ENCODE results near the gene TNFSF13B.
"Not testable (repeated sequence)": the region's sequence is repeated elsewhere in the genome, so short reads cannot be mapped to it uniquely, and the experiment has no call there.

TNFSF13B gene

DNA sequence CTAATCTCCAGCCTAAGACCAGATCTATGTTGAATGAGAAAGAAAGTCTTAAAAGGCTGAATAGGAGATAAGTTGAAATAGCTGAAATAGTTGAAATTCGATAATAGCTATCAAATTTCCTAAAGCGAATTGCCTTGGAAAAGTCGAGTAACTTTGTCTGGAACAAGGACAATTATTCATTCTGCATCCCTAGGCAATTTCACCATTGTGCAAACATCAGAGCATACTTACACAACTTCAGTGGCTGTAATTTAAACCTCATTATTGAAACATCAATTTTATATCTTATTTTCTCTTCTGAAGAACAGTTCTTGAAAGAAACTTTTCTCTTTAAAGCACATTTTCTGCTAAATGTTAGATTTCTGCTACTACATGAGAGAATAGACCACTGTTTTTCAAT lies 13.6 kb downstream of the TNFSF13B start:
- DNase-seq = no peak

DNA sequence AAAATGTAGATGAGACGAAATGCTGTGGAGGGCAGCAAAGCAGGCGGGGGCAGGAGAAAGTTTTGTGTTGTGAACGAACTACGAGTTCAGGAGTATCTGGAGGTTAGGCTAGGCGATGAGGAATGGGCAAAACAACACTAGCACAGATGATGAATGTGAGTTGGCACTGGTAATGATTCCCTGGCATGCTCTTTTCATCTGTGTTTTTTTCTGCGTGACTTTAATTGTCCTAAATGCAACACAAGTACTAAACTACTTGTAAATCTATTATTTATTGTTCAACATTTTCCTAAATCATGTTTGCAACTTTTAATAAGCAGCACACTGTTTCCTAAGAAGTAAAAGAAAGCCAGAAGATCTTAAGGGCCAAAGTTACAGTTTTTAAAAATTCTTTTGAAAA lies 19.2 kb downstream of the TNFSF13B start:
- DNase-seq = no peak

DNA sequence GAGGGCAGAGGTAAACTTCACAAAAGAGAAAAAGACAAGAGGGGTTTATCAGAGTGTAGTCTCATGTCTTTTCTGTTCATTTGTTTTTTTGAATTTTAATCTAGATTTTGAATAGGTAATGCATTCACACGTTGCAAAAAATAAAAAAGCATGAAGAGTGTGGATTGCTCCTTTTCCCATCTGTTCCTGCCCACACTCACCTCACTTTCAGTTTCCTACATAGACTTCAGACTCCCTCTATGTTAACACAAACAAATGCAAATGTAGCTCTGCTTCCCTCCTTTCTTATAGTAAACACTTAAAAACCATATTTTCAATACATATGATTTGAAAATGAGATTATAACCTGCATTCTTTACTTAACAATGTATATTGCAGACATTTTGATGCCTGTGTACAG lies 20.3 kb downstream of the TNFSF13B start:
- DNase-seq = no peak

DNA sequence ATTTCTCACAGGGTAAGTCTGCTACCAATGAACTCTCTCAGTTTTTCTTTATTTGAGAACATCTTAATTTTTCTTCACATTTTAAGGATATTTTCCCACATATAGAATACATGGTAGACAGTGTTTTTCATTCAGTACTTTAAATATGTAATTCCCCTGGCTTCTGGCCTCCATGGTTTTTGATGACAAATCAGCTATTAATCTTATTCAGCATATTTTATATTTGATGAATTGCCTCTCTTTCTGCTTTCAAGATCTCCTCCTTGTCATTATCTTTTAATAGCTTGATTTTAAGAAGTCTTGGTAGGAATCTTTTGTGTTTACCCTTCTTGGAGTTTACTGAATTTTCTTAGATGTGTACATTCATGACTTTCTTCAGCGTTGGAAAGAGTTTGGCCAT lies 27.6 kb downstream of the TNFSF13B start:
- DNase-seq = no peak

DNA sequence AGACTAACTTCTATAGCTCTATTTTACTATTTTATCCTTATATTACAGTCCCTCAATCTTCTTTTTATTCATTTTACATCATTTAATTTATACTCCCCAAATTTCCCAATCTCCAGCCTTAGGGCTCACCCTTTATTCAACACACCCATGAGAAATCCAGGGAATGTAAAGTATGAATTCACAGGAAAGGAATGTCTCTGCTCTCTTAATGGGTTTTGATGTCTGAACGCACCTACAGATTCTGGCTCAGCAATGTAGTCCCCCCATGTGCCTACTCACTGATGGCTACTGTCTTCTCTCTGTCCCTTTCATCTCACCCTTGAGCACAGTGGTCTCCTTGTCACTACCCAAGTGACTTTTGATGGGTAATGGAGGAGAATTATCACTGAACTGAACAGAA lies 32.8 kb downstream of the TNFSF13B start:
- DNase-seq = no peak

DNA sequence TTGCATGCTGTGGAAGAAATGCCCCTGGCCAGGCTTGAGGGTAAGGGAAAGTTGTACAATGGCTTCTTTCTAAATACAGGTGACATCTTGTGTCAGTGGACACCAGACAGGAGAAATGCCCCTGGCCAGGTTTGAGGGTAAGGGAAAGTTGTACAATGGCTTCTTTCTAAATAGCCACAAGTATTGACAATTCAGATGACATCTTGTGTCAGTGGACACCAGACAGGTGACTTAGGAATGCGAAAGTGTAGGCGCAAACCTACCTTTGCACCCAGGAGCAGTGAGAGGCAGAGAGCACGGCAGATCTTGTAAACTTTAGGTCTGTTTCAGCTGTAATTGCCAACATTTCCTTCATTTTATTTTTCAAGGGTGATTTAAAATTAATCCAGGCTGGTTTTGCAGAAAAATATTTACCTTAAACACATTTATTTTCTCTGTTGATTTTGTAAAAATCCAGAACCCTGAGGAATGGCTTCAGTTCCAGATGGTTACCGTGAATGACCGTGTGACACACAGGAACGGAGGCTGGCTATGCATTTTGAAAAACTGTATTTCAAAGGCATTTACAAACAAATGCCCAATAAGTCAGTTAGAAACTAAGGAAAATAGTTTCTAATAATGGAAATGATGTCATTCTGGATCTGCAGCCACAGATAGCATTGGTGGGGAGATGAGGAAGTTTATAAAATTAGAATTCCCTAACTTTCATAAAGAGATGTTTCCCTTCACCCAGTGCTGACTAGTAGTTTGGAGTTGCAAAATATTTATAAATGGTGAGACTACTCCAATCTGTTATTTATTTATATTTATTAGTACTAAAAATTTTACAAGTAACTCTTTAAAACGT lies 34.9 kb downstream of the TNFSF13B start:
- no peak for DNase-seq

DNA sequence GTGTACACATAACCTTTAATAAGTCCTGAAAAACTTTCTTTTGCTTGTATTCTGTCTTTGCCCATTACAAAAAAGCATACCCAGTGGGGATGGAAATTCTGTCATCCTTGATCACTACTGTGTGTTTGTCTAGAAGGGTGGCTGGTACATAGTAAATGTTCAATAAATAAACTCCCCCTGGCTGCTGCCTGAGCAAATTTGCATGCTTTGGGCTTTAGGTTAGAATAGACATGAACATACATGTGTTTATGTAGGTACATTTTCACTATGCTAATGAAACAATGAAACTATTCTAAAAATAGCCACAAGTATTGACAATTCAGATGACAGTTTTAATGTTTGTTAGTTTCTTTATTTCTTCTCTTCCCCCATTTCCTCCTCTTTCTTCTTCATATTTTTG lies 36.1 kb downstream of the TNFSF13B start:
- no peak for DNase-seq

DNA sequence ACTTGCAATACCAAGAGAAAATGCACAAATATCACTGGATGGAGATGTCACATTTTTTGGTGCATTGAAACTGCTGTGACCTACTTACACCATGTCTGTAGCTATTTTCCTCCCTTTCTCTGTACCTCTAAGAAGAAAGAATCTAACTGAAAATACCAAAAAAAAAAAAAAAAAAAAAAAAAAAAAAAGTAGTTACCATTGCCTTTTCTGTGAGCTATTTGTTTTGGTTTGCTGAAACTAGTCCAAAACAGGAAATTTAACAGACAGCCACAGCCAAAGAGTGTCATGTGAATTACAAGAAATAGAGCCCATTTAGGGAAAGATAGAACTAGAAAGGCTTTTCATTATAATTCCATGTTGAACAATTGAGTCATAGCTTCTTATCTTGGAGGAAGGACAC lies 37.3 kb downstream of the TNFSF13B start:
- no peak for DNase-seq

DNA sequence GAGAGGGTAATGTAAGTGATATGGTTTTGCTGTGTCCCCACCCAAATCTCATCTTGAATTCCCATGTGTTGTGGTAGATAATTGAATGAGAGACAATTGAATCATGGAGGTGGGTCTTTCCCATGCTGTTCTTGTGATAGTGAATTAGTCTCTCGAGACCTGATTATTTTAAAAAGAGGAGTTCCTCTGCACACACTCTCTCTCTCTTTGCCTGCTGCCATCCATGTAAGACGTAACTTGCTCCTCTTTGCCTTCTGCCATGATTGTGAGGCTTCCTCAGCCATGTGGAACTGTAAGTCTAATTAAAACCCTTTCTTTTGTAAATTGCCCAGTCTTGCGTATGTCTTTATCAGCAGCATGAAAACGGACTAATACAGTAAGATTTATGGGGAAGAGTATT lies 42.1 kb downstream of the TNFSF13B start:
- not testable (repeated sequence) for DNase-seq

DNA sequence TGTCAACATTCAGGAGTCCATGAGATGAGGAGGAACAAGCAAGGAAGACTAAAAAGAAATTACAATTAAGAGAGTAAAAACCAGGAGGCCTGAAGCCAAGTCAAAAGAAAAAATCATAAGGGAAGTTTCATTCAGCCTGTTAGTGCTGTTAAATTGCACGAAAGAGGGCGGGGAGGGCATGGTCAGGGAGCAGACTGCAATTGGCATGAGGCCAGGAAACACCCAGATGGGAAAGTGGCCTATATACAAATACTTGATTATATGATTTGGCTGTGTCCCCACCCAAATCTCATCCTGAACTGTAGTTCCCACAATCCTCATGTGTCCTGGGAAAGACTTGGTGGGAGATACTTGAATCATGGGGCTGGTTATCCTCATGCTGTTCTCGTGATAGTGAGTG lies 43.9 kb downstream of the TNFSF13B start:
- no peak for DNase-seq

DNA sequence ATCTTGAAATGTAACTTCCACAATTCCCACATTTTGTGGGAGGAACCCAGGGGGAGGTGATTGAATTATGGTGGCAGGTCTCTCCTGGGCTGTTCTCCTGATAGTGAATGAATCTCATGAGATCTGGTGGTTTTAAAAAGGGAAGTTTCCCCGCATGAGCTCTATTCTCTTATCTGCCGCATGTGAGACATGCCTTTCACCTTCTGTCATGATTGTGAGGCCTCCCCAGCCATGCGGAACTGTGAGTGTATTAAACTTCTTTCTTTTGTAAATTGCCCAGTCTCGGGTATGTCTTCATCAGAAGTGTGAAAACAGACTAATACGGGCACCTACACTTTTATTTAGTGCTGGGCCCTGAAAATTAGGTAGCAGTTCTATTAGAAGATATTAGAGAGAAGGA lies 45.8 kb downstream of the TNFSF13B start:
- no peak for DNase-seq

DNA sequence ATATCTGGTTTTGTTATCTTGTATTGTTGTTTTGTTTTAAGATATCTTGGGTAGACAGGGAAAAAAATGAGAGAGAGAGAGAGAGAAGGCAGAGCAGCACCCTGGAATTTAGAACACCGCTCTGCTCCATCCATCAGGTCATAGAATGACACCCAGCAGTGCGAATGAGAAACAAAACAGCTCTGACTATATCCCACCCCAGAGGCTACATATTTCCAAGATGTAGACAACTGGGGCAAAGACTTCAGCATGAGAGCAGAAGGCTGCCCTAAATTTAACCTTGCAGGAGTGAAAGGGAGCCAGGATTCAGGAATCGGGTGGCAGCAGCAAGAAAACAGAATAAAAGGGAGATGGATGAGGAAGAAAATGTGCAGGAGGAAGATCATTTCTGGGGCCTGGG lies 46.5 kb downstream of the TNFSF13B start:
- no peak for DNase-seq

DNA sequence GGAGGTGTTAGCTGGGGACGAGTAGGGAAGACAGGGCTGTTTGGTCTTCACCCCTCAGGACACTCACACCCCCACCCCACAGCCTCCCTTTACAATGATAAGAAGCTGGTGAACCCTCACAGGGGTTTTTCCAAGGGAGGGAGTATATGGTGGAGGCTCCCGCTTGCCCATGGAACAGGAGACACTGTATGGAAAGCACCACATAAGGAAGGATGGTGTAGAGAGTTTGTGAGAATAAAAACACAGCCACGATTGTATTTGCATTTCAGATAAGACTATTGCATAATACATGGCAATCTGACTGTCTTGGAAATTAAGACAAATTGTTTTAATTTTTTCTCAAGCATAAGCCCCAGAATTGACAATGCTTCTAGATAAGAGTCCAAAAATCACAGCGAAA lies 46.9 kb downstream of the TNFSF13B start:
- no peak for DNase-seq

DNA sequence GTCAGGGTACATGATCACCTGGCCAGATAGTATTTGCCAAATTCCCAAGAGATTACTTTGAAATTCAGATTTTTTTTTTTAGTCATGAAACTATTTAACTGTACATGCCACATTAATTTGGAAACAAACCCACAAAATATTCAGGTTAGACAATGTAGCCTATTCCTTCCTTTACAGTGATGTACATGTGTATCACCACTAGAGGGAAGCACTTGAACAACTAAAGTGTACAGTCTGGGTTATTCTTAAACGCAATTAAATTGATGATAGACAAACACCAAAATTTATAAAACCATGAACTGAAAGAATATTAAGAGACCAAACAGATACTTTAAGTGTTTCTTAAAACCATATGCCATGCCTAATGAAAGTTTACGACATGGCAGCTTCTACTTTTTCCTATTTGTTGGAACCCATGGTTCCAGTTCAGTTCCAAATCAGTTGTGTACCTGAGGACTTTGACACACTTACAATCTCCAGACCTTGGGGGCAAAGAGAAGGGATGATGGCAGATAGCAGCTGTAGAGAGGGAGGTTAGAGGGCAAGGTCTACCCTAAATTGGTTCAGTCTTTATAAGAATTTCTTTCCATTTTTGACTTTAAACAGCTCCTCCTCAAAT lies 52.8 kb downstream of the TNFSF13B start:
- DNase-seq = no peak

DNA sequence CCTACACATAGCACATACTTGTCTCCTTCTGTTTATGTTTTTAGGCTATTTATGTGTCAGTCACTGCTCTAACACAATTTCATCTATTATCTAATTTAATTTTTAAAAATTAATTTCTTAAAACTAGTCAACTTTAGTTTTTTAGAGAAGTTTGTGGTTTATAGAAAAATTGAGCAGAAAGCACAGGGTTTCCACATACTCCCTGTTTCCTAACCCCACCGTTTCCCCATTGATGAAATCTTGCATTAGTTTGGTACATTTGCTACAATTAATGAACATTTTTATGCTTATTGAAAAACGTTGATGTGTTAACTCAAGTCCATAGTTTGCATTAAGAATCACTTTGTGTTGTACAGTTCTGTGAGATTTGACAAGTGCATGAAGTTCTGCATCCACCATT lies 53.5 kb downstream of the TNFSF13B start:
- DNase-seq = no peak

DNA sequence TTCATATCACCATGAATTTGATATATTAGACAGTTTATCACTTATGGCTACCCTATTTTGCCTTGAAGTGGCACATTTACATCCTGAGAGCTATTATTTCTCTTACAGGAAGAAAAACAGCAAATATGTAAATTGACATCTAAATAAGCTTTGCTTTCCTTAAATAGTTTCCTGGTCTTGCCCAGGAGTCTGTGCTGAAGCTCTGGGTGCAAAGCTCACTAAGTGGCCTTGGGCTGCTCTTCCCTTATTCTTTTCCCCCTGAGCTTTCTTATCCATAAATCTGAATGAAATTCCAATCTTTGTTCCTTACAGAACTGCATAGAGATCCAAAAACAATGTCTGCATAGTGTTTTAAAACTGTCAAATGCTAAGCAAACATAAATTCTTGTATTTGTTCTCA lies 56.3 kb downstream of the TNFSF13B start:
- no peak for DNase-seq

DNA sequence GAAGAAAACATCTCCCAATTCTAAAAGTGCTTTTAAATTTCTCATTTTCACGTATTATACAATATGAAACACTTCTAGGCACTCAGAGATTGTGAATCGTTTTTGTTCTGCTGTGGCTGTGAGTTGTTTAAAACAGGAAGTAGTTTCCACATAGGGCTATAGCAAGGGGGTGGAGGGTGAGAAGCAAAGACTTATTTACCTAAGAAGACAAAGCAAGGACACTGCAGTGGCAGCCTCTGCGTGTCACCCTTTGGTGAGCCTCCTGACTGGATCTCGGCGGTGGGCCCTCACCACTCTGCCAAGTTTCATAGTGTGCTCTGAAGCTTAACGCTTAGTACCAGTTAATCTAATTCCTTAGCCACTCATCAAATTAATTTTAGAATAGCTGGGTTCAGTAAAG lies 56.8 kb downstream of the TNFSF13B start:
- no peak for DNase-seq

DNA sequence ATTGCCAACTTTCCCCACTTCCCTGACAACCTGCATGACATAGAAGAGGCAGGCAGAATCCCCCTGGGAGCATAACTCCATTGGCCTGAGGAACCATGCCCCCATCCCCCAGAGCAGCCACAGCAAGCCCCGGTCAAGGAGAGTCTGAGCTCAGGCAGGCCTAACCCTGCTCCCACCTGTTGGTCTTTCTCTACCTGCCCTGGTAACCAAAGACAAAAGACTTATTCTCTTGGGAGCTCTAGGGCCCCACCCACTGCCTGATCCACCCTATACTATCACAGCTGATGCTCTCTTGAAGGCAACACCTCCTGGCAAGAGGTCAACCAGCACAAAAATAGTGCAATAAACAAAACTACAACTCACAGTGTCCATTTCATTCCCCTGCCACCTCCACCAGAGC lies 59.3 kb downstream of the TNFSF13B start:
- no peak for DNase-seq

DNA sequence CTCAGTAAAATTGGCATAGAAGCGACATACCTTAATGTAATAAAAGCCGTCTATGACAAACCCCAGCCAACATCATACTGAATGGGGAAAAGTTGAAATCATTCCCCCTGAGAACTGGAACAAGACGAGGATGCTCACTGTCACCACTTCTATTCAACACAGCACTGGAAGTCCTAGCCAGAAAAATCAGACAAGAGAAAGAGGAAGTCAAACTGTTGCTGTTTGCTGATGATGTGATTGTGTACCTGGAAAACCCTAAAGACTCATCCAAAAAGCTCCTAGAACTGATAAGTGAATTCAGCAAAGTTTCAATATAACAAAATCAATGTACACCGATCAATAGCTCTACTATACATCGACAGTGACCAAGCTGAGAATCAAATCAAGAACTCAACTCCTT lies 63.3 kb downstream of the TNFSF13B start:
- DNase-seq = no peak

DNA sequence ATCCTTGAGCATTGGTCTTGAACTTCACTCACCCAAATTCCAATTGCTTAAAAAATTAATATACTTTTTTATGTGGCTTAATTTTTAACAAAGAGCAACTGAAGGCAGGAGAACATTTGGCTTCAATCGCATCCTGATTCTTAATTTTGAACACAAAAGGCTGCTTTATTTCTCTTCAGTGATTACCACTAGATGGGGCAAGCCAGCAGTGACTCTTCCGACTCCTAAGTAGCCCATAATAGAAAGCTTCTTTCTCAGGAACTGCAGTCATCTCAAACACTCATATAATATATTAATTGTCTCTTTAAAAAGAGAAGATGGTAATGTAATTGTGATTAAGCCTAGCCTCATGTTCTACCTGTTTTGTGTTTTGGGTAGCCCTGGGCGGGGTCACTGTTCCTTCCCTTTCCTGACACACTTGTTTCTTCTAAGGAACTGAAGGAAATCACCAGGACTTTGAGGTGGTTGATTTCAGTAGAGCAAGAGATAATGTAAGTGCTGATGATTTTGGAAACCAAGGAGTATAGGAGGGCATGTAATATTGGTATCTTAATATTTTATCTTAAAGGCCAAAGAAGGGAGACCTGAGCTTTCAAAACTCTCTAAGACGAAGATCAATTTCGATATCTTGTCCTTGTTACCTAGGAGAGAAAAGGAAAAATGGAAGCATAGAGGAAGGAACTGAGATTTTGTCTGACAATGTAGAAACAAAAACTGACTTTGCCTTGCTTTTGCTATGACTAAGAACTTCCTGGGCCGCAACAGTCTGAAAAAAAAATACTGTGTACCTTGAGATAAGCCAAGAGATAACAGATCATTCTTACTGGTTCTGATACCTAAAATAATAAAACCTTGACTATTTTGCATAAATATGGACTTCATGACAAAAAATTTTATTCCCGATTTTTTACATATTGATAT lies 73.1 kb downstream of the TNFSF13B start:
- DNase-seq = no peak

DNA sequence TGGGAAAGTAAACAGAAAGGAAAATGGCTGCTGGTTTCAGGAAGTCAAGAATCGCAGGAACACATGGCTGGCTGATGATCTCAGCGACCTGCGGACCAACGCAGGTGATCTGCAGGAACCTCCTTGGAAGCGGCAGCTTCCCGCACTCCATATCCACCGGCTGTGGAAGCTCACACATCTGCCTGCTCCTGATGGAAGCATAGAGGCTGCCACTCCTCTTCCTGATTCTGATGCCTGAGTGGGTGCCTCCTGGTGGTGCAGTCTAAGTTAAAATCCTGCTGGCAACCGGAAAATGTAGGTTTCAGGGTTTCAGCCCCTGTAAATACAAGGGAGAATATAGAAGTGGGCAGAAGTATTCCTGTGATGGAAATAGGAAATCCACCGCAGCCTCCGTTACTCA lies 75.5 kb downstream of the TNFSF13B start:
- DNase-seq = no peak

DNA sequence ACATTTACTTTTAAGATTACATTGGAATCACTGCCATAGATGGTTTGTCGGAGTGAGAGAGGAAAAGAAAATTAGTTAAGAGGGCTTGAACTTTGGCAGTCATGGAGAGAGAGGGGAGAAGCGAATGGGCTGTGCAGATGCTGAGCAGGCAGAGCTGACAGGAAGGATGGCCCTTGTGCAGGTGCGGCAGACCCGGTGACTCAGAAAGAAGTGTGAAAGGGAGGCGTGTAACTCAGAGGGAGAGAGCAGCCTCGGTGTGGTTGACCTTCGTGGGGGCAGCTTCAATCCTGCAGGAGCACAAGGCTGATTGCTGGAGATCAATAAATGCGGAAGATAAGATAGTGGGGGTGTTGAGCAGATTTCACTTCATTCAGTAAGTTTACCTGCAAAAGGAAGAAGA lies 76.9 kb downstream of the TNFSF13B start:
- no peak for DNase-seq

DNA sequence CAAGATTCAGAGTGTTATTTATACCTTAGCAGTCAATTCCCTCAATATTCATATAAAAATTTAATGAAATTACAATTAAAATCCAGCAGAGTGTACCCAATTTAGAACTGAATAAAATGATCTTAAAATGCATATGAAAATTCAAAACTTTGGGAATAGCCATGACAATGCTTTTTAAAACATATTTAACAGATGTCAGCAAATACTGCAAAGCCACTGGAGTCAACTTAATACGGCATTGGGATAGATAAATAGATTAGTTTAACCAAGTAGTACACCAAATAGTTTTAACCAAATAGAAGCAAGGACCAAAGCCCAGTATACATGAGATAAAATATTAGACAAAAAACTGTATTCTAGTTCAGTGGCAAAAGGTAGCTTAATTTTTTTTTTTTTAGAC lies 79.8 kb downstream of the TNFSF13B start:
- DNase-seq = no peak

DNA sequence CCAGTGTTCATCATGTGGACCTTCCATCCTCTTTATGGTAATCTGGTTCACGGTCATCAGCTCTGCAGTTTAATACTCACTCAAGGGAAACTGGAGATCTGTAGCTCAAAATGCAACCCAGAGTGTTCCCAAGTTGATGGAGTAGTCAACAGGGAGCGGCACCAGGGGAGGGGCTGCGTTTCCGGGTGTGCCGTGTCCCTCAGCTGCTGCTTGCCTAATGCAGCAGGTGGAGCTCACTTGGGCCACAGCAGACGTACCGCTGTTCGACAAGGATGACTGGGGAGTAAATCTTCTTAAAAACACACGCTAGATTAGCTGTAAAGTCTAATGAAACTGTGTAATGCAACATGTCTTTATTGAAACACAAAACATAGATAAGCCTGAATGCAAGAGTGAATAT lies 81.1 kb downstream of the TNFSF13B start:
- no peak for DNase-seq
